ENCODE results near the gene NCOA5.

DNA sequence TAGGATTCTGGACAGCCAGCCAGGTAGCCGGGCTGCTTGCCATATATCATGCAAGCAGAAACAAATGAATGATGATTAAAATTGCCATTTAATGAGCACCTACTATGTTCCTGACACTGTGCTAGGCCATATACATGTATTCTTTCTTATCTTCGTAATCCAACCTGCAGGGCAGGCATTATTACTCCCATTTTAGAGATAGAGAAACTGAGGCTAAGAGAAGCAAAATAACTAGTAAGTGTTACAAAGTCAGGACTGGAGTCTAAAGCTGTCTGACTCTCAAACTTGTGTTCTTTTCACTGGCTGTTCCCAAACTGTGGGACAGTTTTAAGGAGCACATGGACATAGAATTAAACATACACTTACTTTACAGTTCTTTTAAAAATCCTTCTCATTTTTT, 30.4 kb upstream of the NCOA5 start:
- TF ChIP-seq, protein P1, sequence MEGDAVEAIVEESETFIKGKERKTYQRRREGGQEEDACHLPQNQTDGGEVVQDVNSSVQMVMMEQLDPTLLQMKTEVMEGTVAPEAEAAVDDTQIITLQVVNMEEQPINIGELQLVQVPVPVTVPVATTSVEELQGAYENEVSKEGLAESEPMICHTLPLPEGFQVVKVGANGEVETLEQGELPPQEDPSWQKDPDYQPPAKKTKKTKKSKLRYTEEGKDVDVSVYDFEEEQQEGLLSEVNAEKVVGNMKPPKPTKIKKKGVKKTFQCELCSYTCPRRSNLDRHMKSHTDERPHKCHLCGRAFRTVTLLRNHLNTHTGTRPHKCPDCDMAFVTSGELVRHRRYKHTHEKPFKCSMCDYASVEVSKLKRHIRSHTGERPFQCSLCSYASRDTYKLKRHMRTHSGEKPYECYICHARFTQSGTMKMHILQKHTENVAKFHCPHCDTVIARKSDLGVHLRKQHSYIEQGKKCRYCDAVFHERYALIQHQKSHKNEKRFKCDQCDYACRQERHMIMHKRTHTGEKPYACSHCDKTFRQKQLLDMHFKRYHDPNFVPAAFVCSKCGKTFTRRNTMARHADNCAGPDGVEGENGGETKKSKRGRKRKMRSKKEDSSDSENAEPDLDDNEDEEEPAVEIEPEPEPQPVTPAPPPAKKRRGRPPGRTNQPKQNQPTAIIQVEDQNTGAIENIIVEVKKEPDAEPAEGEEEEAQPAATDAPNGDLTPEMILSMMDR (IDR thresholded peaks at IDR 0.05), result no peak
- TF ChIP-seq POLR2A (IDR thresholded peaks at IDR 0.05), result no peak
